Jurkat, Clone E6-1 (cell line): ENCODE measurements around the gene TMED4.
"Not testable (repeated sequence)": the region's sequence is repeated elsewhere in the genome, so short reads cannot be mapped to it uniquely, and the experiment has no call there.

Source experiments
- DNase-seq: peaks from one replicate; pipeline ENCODE4 v3.0.0-alpha.2; 2011; ENCODE audit warnings: low read depth, low spot score
- H3K4me3 ChIP-seq: 2 replicates; pipeline ENCODE4 v1.5.1; 2011; ENCODE audit warnings: mild to moderate bottlenecking, low read length, control low read depth, moderate library complexity

The TMED4 gene

DNA sequence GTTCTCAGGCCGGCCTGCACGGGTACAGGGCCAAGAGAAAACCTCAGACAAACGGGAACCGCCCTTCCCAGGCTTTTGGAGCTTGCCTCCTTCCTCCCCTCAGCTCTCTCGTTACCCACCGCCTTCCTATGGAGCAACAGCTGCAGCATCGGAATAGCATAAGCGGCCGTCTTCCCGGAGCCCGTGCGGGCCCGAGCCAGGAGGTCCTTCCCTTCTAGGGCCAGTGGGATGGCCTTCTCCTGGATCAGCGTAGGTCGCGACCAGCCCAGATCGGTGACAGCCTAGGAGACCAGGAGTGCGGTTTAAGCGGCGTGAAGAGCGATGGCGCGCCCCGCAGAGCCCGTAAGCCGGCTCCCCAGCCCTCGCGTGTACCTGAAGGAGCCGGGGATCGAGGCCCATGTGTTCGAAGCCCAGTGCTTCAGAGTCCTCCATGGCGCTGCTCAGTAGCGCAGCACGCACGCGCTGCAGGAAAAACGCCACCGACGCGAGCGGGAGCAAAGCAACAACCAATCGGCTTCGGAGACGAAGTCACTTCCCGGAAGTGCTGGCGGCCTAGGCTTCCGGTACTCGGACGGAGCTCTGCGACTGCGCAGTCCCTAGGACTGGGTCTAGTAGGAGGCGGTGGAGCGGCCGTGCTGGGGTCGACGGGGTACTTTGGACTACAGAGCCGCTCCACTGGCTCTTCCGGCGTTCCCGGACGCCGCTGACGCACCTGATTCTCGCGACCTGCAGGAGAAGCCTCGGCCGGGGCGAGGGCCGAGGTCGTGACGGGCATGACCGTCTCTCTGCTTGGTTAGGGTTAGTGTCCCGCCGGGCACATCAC is 8.4 kb downstream of the TMED4 start, which contains the start of gene DDX56:
Gene DDX56, minus strand, starts transcription at position 445 of the 823 bp plus-strand sequence. Its CDS starts 13 bp downstream, at position 432.
- peak within 1 kb of the TSS; percentile 92 for H3K4me3 ChIP-seq
- DNase-seq = peak; percentile 92

DNA sequence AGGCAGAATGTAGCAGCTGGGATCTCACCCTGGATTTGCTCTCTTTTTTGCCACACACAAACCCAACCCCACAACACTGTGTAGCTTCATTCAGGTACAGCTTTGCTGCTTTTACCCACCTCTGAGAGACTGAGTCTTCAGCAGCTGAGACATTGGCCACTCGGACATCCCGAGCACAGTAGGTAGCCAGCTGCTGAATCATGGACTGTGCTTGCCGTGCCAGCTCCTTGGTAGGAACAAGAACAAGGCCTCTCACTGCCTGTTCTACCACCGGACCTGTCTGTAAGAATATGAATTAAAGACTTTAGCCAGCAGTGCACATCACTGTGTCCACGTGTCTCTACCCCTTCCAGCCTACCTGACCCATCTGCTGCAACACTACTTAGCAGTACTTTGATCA is 9.3 kb downstream of the TMED4 start:
- H3K4me3 ChIP-seq = peak overlapping the region; percentile 92
- no peak for DNase-seq

DNA sequence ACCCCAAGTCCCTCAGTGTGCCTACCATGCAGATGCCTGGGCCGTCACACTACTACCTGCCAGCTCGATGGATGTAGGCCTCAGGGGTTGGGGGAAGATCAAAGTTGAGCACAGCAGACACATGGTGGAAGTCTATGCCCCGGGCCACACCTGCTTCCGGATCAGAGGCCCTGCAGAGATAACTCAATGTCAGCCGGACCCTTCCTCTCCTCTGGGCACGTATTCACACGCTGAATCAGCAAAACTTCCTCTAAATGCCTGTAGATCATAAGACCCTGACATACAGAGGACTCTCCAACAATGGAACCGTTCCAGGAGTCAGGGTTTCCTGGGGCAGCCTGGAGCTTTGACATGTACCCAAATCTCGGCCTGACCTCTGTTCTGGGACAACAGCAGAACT is 12.1 kb downstream of the TMED4 start:
- H3K4me3 ChIP-seq = no peak overlapping the region
- no peak for DNase-seq

DNA sequence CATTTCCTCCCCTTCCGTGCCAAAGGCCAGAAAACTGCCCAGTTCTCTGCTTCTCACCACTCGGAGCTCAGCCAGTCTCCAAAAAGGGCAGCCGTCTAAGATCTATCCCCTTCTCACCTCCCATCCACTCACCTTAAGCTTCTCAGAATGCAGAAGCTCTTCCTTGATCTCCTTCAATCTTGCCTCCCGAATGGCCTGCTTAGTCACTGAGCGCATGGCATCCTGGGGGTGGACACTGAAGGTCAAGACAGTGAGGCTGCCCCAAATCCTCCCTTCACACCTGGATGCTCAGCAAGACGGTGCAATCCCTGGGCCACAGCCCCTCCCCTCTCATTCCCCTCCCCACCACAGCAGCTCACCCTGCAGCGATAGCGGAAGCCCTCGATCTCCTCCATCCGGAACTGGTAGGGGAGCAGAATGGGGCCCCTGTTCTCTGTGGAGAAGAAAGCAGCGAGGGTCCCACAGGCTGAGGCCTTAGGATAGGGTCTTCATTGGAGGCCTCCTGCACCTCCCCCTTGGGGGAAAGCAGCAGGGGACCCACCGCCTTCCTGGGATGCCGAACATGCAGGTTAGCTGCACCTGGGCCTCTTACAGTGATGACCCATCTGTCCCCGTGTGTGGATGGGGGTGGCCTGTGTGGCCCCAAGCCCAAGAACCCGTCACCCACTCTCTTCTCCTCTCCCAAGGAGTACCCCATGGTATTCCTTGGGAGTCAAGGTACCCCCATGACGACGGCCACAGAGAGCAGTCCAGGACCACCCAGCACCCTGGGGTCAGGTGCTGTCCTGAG is 13.1 kb downstream of the TMED4 start:
- no peak overlapping the region for H3K4me3 ChIP-seq
- no peak for DNase-seq

DNA sequence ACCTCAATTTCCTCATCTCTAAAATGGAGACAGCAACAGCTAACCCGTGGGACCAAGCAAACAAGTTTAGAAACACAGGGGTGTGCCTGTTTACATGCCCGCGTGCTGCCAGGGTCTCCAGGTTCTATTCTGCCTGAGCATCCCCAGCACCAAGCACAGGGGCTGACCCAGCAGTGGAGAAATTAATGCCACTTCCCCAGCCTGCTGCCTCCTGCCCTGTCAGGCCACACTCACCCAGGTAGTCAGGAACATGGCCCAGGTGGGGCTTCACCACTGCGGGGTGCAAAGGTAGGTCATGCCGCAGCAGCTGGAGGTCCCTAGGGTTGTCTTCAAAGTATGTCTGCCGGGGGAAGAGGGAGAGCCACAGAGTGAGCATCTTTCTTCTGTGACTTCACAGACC is 14.1 kb downstream of the TMED4 start:
- H3K4me3 ChIP-seq = no peak overlapping the region
- DNase-seq = no peak

DNA sequence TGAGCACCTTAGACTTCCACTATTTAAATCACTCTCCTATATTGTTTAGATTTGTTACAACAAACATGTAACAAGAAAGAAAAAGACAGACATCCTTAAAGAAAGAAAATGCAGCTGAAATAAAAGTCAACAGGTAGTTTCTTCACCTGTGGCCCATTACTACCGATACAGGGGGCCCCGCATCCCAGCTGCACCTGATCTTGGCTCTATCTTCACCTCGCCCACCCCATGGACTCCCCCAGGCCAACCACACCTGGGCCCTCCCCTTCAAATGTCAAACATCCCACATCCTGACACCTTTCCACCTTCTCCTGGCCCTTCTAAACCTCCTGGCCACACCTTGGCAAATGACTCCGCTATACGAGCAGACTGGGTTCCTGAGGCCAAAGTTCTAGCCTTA is 15.4 kb downstream of the TMED4 start:
- no peak overlapping the region for H3K4me3 ChIP-seq
- no peak for DNase-seq

DNA sequence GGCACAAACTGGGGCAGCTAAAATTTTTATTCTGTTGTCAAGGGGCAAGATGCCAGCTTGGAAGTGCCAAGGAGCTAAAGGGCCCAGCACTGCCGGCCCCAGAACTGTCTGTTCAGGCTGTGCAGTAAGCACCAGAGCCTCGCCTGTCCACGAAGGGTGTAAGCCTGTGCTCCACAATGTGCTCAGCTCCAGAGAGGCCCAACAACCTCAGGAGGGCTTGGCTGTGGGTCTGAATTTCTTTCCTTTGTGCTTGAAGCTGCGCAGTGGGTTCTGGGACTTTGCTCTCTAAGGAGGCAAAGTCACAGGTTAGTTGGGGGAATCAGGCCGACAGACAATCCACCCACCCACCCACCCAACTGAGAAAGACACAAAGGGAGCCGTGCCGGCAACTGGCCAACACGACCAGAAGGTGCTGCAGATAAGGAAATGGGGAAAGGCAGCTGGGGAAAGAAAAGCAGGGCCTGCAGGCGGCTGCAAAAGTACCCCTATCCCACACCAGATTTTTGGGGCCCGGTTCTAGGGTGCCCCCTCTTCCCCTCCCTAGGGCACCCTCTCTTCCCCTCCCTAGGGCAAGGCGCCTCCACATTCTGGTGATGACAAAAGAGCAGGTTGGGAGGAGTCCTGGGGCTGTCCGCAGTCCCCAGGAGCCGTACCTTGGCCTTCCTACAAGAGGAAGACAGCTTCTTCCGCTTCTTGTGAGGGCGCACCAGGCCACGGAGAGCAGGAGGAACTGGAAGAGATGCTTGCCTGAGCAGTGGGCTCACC is 16.1 kb downstream of the TMED4 start:
- no peak for DNase-seq
- no peak overlapping the region for H3K4me3 ChIP-seq

DNA sequence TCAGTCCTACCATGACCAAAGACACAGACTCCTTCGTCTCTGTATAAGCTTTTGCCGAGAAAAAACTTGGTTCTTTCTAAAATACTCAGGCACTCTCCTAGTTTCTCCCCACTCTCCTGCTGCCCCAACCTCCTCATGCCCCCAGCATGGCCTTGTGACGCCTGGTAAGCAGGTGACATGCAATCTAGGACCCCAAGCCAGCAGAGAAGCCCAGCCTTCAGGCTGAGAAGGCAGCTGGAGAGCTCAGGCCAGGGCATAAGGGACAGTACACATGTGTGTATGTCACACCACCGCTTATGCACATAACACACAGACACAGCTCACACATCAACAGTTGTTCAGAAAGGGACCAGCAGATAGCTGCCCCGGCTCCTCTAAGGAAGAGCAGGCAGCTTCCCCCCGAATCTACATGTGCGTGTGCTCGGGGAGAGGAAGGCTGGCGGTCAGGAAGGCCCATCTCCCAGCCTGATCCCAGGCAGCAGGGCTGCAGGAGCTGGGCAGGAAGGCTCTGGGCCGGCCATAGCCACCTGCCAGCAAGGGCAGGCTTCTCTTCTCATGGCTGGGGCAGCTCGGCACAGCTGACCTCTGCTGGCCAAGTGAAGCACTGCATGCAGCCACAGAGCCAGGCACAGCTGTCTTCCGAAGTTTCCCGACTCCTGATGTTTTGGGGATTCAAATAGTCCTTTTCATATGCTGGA is 16.8 kb downstream of the TMED4 start:
- no peak for DNase-seq
- no peak overlapping the region for H3K4me3 ChIP-seq

DNA sequence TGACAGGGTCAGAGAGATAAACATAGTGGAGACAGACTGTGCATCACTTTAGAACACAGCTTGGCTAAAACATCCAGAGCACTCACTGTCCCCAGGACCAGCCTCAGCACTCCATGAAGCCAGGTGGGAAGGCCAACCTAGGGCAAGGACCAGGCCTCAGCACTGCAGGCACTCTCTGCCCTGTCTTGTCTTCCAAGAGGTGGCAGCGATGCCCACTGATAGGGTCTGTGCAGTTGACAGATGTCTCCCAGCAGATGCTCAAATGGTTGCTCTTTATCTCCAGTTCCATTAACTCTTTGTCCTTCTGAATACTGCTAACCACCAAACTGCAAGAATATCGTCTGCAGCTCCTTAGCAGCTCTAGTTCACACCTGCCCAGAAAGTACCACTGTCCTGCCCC is 17.4 kb downstream of the TMED4 start:
- DNase-seq = no peak
- no peak overlapping the region for H3K4me3 ChIP-seq

DNA sequence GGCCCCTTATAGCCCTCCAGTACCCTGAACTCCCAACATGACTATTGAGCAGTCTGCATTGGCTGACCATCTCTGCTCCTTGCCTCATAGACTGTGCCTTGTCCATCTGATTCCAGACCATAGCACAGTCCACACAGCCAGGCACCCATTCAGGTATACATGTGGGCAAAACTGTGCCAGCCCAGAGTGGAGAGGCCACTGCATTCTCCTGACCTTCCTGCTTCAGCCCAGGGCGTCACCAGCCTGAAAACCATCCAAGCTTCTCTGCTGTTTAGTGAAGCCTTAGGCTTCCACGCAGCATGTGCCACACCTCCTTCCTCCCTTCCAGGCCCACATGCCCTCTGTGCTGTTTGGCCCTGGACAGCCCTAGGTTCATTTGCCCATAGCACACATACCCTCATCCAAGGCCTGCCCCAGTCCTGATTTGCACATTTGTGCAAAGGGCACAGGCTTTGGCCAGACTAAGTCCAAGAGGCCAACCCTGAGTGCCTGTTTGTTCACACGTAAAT is 18.8 kb downstream of the TMED4 start:
- DNase-seq = no peak
- H3K4me3 ChIP-seq = no peak overlapping the region

DNA sequence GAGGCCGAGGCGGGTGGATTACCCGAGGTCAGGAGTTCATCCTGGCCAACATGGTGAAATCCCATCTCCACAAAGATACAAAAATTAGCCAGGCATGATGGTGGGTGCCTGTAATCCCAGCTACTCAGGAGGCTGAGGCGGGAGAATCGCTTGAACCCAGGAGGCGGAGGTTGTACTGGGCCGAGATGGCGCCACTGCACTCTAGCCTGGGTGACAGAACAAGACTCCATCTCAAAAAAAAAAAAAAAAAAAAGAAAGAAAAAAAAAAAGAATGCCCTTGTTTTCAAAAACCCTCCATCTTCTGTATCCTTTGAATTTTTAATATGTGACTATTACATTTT is 19.4 kb downstream of the TMED4 start:
- not testable (repeated sequence) for DNase-seq

DNA sequence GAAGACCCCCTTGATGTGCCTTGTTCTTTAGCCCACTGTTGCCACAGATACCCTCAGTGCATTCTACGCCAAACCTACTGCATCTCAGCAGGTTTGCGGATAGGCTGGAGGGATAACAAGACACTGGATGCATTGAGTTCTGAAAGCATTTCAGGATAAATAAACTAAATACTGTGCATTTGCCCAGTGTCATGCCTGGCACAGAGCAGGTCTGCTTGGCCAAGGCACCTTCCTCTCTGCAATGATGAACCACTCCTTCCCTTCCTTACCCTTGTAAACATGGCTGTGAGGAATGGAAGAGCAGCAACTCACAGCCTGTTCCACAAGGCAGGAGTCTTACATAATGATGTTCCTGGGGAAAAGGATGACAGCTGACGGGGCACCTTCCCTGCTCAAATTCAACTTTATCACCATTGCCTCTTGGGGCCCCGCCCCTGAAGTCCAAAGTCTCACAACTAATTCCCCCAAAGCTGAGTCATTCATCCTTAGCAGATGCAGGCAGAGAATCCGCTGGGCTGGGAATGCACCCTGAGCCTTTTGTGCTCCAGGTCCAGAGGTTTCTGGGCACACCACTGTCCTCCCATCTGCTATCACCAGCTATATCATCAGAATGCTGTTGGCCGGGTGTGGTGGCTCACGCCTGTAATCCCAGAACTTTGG is 19.9 kb downstream of the TMED4 start:
- DNase-seq = no peak
- no peak overlapping the region for H3K4me3 ChIP-seq

More for the DNA sequence above, 19.4 kb downstream of the TMED4 start:
- not testable (repeated sequence) for H3K4me3 ChIP-seq

DNA sequence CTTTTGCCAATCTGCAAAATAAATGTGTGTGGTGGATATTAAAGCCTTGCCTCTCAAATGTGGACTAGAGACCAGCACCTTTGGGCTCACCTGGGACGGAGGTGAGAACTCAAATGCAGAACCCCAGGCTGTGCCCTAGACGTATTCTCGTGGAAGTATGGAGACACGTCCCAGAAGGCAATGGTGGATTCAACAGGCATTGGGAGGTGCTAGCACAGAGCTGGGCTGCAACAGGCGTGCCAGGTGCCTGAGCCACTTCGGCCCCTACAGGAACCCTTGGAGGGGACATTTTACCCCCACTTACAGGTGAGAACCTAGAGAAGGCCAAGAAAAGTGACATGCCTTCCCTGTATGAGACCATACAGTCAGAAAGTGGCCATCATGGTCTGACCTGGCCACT is 20.6 kb downstream of the TMED4 start:
- H3K4me3 ChIP-seq = no peak overlapping the region
- DNase-seq = no peak

DNA sequence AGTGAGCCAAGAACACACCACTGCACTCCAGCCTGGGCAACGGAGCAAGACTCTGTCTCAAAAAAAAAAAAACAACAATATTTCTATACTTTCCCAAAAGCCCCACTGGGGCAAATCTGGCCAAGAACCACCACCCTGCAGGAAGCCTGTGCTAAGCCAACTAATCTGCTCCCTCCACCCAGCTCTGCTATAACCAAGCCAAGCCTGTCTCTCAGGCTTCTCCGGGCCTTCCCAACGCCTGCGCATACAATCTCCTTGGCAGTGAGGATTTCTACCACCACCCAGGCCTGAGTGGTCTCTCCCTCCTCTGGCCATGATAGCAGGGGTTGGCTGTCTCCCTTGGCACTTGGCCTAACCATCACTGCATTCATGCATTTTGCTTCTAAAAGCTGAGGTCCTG is 22.5 kb downstream of the TMED4 start:
- no peak for DNase-seq

DNA sequence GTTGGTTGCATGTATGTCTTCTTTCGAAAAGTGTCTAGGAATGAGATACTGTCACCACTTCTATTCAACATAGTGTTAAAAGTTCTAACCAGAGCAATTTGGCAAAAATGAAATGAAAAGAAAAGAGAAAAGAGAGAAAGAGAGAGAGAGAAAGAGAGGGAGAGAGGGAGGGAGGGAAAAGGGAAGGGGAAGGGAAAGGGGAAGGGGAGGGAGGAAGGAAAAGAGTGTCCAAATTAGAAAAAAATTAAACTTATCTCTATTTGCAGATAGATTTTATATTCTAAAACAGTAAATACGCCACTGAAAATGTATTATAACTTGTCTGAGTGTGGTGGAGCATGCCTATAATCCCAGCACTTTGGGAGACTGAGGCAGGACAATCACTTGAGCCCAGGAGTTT is 24.5 kb downstream of the TMED4 start:
- no peak for DNase-seq
- H3K4me3 ChIP-seq = no peak overlapping the region

More for the DNA sequence above, 22.5 kb downstream of the TMED4 start:
- H3K4me3 ChIP-seq = no peak overlapping the region

DNA sequence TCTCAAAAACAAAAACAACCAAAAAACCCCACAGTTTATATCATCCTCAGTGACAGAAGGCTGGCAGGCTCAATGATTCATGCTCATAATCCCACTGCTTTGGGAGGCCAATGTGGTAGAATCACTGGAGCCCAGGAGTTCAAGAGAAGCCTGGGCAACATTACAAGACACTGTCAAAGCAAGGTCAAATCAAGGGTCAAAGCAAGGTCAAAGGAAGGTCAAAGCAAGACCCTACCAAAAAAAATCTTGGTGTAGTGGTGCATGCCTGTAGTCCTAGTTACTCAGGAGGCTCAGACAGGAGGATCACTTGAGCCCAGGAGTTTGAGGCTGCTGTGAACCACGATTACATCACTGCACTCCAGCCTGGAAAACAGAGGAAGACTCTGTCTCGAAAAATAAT is 26.7 kb downstream of the TMED4 start:
- no peak for DNase-seq
- no peak overlapping the region for H3K4me3 ChIP-seq

DNA sequence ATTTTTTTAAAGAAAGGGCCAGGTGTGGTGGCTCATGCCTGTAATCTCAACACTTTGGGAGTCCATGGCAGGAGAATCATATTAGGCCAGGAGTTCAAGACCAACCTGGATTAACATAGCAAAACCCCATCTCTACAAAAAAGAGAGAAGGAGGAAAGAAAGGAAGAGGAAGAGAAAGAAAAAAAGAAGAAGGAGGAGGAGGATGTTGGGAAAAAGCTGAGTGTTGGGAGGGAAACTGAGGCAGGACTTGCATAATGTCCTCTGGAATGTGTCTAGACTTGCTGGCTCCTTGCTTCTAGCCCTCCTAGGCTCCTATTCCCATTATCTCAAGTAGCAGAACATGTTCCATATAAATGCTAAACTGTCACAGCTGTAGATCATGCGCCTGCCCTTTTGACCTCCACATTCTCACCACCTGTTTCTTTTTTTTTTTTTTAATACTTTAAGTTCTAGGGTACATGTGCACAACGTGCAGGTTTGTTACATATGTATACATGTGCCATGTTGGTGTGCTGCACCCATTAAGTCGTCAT is 29.5 kb downstream of the TMED4 start:
- not testable (repeated sequence) for DNase-seq, H3K4me3 ChIP-seq

DNA sequence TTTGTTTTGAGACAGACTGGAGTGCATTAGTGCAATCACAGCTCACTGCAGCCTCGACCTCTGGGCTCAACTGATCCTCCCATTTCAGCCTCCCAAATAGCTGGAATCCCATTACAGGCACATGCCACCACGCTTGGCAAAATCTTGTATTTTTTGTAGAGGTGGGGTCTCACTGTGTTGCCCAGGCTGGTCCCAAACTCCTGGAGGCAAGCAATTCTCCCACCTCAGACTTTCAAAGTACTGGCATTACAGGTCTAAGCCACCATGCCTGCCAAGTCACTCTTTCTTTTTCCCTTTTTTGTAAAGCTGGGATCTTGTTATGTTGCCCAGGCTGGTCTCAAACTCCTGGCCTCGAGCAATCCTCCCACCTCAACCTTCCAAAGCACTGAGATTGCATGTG is 32.6 kb downstream of the TMED4 start:
- H3K4me3 ChIP-seq = no peak overlapping the region
- no peak for DNase-seq
